ENCODE results near the gene AFAP1L1. TPM values are rescaled to one million over a fixed set of nuclear protein-coding genes. Genes with fewer than 3 reads are reported as not detected.

Gene AFAP1L1
- total RNA-seq, 1 donor from 2014 or later = 2.3 TPM

GRCh38 chr5:149283626-149284480 lies 12.2 kb downstream of the AFAP1L1 start:
- no peak for TF ChIP-seq CTCF (IDR thresholded peaks at IDR 0.05)
- Mint-ChIP-seq H3K27ac (ENCODE audit: unreplicated experiment) (no peak overlapping the region), H3K4me3 (ENCODE audit: unreplicated experiment) (no peak overlapping the region), H3K27me3 (ENCODE audit: unreplicated experiment) (no peaks in the 10 kb centered on the region), H3K9me3 (ENCODE audit: unreplicated experiment) (no peaks in the 10 kb centered on the region), H3K36me3 (ENCODE audit: unreplicated experiment) (no peaks in the 10 kb centered on the region), H3K4me1 (ENCODE audit: unreplicated experiment) (no peaks in the 10 kb centered on the region)
- no peak for DNase-seq (ENCODE audit: extremely low spot score, unreplicated experiment)

- no peaks in the 10 kb centered on the region for H3K36me3 Mint-ChIP-seq (ENCODE audit: unreplicated experiment)
- H3K4me1 Mint-ChIP-seq (ENCODE audit: unreplicated experiment) = no peaks in the 10 kb centered on the region
These were observed 12.8 kb downstream of the AFAP1L1 start for GRCh38 chr5:149284501-149284900.

GRCh38 chr5:149285153-149285552 lies 13.5 kb downstream of the AFAP1L1 start:
- Mint-ChIP-seq H3K4me1 (ENCODE audit: unreplicated experiment) (no peaks in the 10 kb centered on the region), H3K4me3 (ENCODE audit: unreplicated experiment) (no peak overlapping the region), H3K36me3 (ENCODE audit: unreplicated experiment) (no peaks in the 10 kb centered on the region), H3K27ac (ENCODE audit: unreplicated experiment) (no peak overlapping the region), H3K27me3 (ENCODE audit: unreplicated experiment) (no peaks in the 10 kb centered on the region), H3K9me3 (ENCODE audit: unreplicated experiment) (no peaks in the 10 kb centered on the region)
- TF ChIP-seq CTCF (IDR thresholded peaks at IDR 0.05) = no peak
- no peak for DNase-seq (ENCODE audit: extremely low spot score, unreplicated experiment)

More at GRCh38 chr5:149284501-149284900, 12.8 kb downstream of the AFAP1L1 start:
- Mint-ChIP-seq H3K9me3 (ENCODE audit: unreplicated experiment) (no peaks in the 10 kb centered on the region), H3K27me3 (ENCODE audit: unreplicated experiment) (no peaks in the 10 kb centered on the region), H3K4me3 (ENCODE audit: unreplicated experiment) (no peak overlapping the region), H3K27ac (ENCODE audit: unreplicated experiment) (no peak overlapping the region)
- no peak for TF ChIP-seq CTCF (IDR thresholded peaks at IDR 0.05)
- no peak for DNase-seq (ENCODE audit: extremely low spot score, unreplicated experiment)

- H3K27ac Mint-ChIP-seq (ENCODE audit: unreplicated experiment) = no peak overlapping the region
- H3K4me3 Mint-ChIP-seq (ENCODE audit: unreplicated experiment) = no peak overlapping the region
- no peak for TF ChIP-seq CTCF (IDR thresholded peaks at IDR 0.05)
- H3K27me3 Mint-ChIP-seq (ENCODE audit: unreplicated experiment) = no peaks in the 10 kb centered on the region
- no peak for DNase-seq (ENCODE audit: extremely low spot score, unreplicated experiment)
- no peaks in the 10 kb centered on the region for H3K9me3 Mint-ChIP-seq (ENCODE audit: unreplicated experiment)
- no peaks in the 10 kb centered on the region for H3K36me3 Mint-ChIP-seq (ENCODE audit: unreplicated experiment)
- no peaks in the 10 kb centered on the region for H3K4me1 Mint-ChIP-seq (ENCODE audit: unreplicated experiment)
These were observed 16.8 kb downstream of the AFAP1L1 start for GRCh38 chr5:149288436-149288835.

GRCh38 chr5:149289301-149289700 lies 17.6 kb downstream of the AFAP1L1 start:
- H3K9me3 Mint-ChIP-seq (ENCODE audit: unreplicated experiment) = no peaks in the 10 kb centered on the region
- DNase-seq (ENCODE audit: extremely low spot score, unreplicated experiment) = no peak
- H3K36me3 Mint-ChIP-seq (ENCODE audit: unreplicated experiment) = no peaks in the 10 kb centered on the region
- no peak overlapping the region for H3K27ac Mint-ChIP-seq (ENCODE audit: unreplicated experiment)
- no peak for TF ChIP-seq CTCF (IDR thresholded peaks at IDR 0.05)
- H3K4me1 Mint-ChIP-seq (ENCODE audit: unreplicated experiment) = no peaks in the 10 kb centered on the region
- no peak overlapping the region for H3K4me3 Mint-ChIP-seq (ENCODE audit: unreplicated experiment)
- H3K27me3 Mint-ChIP-seq (ENCODE audit: unreplicated experiment) = no peaks in the 10 kb centered on the region
